Panc1 (cell line): Measurements from ENCODE around the gene FTL. TPM values are rescaled to one million over a fixed set of nuclear protein-coding genes. Genes with fewer than 3 reads are reported as not detected.
"Not testable (repeated sequence)": the region's sequence is repeated elsewhere in the genome, so short reads cannot be mapped to it uniquely, and the experiment has no call there.

Experiments
- ATAC-seq: fragments of 200-7000 bp; cut with Tn5 transposase; 2 replicates; pipeline ENCODE4 v1.9.1; 2020; ENCODE audit warnings: mild to moderate bottlenecking, moderate library complexity
- BruUV-seq: library from RNA; stranded (reverse); fragments of 400-500 nt; replicated peaks from 2 replicates; lab custom pipeline; 2021; lab: Mats Ljungman, UMichigan
- CTCF ChIA-PET: fragments of 300-600 bp; sonication (Branson Sonifier 250); formaldehyde crosslinking; loops from one replicate; lab custom pipeline; 2022; ENCODE audit warnings: antibody characterized with exemption; lab: Charles Lee
- POLR2A ChIA-PET: fragments of 300-600 bp; sonication (Branson Sonifier 250); formaldehyde crosslinking; loops from one replicate; lab custom pipeline; 2022; ENCODE audit warnings: antibody characterized with exemption; lab: Charles Lee
- DNase-seq: peaks from one replicate; pipeline ENCODE4 v3.0.0-alpha.2; 2010; ENCODE audit warnings: low read depth, low spot score
- H3K27ac ChIP-seq: 2 replicates; pipeline ENCODE4 v1.5.1; 2011; ENCODE audit warnings: mild to moderate bottlenecking, low read length, inconsistent platforms
- H3K27me3 ChIP-seq: fragments of 200-500 bp; sonication (Bioruptor generic); 2 replicates; pipeline ENCODE4 v1.6.0; 2014; ENCODE audit warnings: low read length, inconsistent platforms; ENCODE audit not compliant: control insufficient read depth, insufficient read depth
- H3K36me3 ChIP-seq: fragments of 200-500 bp; sonication (Bioruptor generic); 2 replicates; pipeline ENCODE4 v1.5.1; 2014; ENCODE audit warnings: inconsistent platforms, mild to moderate bottlenecking, low read length, moderate library complexity; ENCODE audit not compliant: control insufficient read depth, insufficient read depth
- H3K4me1 ChIP-seq: 2 replicates; pipeline ENCODE4 v1.5.1; 2011; ENCODE audit warnings: inconsistent platforms, mild to moderate bottlenecking, low read length, moderate library complexity; ENCODE audit not compliant: control insufficient read depth, insufficient read depth
- H3K4me3 ChIP-seq, 2 experiments: 2 replicates each; pipeline ENCODE4 v1.5.1; 2011 to 2012; ENCODE audit warnings: low read depth in 2 of 2, low read length in 2 of 2, mild to moderate bottlenecking in 2 of 2, inconsistent platforms in 1 of 2, moderate library complexity in 1 of 2
- H3K9me3 ChIP-seq: fragments of 200-500 bp; sonication (Bioruptor generic); 2 replicates; pipeline ENCODE4 v1.5.1; 2014; ENCODE audit warnings: low read depth, mild to moderate bottlenecking, inconsistent platforms, low read length, moderate library complexity; ENCODE audit not compliant: control insufficient read depth, insufficient read depth
- POLR2AphosphoS5 ChIP-seq: IDR thresholded peaks from 2 replicates; pipeline ENCODE4 v1.6.1; 2012; ENCODE audit warnings: mild to moderate bottlenecking, low read depth, low read length, moderate library complexity
- SIN3A ChIP-seq: IDR thresholded peaks from 2 replicates; pipeline ENCODE4 v1.6.1; 2012; ENCODE audit warnings: low read depth, mild to moderate bottlenecking, low read length, moderate library complexity, borderline replicate concordance; ENCODE audit not compliant: insufficient read depth
- TCF7L2 ChIP-seq: IDR thresholded peaks from 2 replicates; pipeline ENCODE4 v1.6.1; 2011; ENCODE audit warnings: mild to moderate bottlenecking, low read depth, low read length, inconsistent platforms
- in situ Hi-C: cut with HindIII; loops from 2 replicates; pipeline ENCODE4 v1.10.0; 2016; ENCODE audit warnings: low sequenced_read_pairs, low pct_unique_long_range_greater_than_20kb
- intact Hi-C: fragments of 100-400 bp; cut with micrococcal nuclease; formaldehyde crosslinking; loops from one replicate; pipeline ENCODE4 v1.10.0; 2022; ENCODE audit not compliant: unreplicated experiment
- total RNA-seq: library from RNA; stranded (reverse); gene quantifications from one replicate; pipeline ENCODE4 v1.2.1, GENCODE V29; 2021; ENCODE audit not compliant: unreplicated experiment
- TF ChIP-seq, protein P1 (sequence below), 2 experiments: IDR thresholded peaks; 2 replicates each; pipeline ENCODE4 v1.6.1; 2011 to 2012; ENCODE audit warnings: low read depth in 2 of 2, control low read depth in 1 of 2, low read length in 1 of 2, mild to moderate bottlenecking in 1 of 2, moderate library complexity in 1 of 2; ENCODE audit not compliant: insufficient read depth in 1 of 2
- TF ChIP-seq, protein P2 (sequence below): fragments of 450-650 bp; IDR thresholded peaks from 2 replicates; pipeline ENCODE4 v1.5.1; 2017; ENCODE audit warnings: mild to moderate bottlenecking

FTL gene
- total RNA-seq, 1 experiment from 2014 or later = 1,332 TPM

DNA sequence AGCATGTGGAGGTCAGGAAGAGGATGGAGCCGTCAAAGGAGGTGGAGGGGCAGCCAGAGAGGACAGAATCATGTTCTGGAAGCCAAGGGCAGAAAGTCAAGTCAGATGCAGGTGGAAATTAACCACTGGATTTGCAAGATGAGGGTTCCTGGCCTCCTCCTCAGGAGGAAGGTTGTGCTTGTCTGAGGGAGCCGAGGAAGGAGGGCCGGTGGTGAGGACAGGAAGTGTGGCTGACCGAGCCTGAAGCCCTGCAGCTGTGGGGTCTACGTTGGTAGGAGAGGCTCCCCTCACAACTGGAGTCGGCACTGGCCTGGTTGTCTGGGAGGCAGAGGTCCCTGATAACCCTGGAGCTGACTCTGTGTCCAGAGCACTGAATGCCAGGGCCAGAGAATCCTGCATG, 47.0 kb upstream of the FTL start:
- in situ Hi-C loops (no loop called here), intact Hi-C loops (no loop called here)
- ATAC-seq = no peak
- H3K27ac ChIP-seq = no peak overlapping the region
- H3K9me3 ChIP-seq = no peaks in the 10 kb centered on the region
- H3K4me3 ChIP-seq = no peak overlapping the region
- ChIA-PET POLR2A (interaction anchor here (0.6 kb wide), 1 partner anchor 18 kb away, joined by 8 read pairs; the partner anchor contains the start of gene NUCB1), CTCF (no interaction called here)
- H3K36me3 ChIP-seq = peaks cover 4% of the 10 kb centered on the region; the same call in 1 of the 2 replicates
- no peak for DNase-seq
- no peaks in the 10 kb centered on the region for H3K27me3 ChIP-seq
- H3K4me1 ChIP-seq = no peaks in the 10 kb centered on the region
- TF ChIP-seq, protein P1, sequence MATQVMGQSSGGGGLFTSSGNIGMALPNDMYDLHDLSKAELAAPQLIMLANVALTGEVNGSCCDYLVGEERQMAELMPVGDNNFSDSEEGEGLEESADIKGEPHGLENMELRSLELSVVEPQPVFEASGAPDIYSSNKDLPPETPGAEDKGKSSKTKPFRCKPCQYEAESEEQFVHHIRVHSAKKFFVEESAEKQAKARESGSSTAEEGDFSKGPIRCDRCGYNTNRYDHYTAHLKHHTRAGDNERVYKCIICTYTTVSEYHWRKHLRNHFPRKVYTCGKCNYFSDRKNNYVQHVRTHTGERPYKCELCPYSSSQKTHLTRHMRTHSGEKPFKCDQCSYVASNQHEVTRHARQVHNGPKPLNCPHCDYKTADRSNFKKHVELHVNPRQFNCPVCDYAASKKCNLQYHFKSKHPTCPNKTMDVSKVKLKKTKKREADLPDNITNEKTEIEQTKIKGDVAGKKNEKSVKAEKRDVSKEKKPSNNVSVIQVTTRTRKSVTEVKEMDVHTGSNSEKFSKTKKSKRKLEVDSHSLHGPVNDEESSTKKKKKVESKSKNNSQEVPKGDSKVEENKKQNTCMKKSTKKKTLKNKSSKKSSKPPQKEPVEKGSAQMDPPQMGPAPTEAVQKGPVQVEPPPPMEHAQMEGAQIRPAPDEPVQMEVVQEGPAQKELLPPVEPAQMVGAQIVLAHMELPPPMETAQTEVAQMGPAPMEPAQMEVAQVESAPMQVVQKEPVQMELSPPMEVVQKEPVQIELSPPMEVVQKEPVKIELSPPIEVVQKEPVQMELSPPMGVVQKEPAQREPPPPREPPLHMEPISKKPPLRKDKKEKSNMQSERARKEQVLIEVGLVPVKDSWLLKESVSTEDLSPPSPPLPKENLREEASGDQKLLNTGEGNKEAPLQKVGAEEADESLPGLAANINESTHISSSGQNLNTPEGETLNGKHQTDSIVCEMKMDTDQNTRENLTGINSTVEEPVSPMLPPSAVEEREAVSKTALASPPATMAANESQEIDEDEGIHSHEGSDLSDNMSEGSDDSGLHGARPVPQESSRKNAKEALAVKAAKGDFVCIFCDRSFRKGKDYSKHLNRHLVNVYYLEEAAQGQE (IDR thresholded peaks at IDR 0.05; ENCODE audit: insufficient read depth in 1 of 2, low read depth in 2 of 2, low read length in 1 of 2) = no peak
- TF ChIP-seq SIN3A (no peak), TCF7L2 (no peak), POLR2AphosphoS5 (no peak)
- TF ChIP-seq, protein P2, sequence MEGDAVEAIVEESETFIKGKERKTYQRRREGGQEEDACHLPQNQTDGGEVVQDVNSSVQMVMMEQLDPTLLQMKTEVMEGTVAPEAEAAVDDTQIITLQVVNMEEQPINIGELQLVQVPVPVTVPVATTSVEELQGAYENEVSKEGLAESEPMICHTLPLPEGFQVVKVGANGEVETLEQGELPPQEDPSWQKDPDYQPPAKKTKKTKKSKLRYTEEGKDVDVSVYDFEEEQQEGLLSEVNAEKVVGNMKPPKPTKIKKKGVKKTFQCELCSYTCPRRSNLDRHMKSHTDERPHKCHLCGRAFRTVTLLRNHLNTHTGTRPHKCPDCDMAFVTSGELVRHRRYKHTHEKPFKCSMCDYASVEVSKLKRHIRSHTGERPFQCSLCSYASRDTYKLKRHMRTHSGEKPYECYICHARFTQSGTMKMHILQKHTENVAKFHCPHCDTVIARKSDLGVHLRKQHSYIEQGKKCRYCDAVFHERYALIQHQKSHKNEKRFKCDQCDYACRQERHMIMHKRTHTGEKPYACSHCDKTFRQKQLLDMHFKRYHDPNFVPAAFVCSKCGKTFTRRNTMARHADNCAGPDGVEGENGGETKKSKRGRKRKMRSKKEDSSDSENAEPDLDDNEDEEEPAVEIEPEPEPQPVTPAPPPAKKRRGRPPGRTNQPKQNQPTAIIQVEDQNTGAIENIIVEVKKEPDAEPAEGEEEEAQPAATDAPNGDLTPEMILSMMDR = no peak
- BruUV-seq = no TSS peak

DNA sequence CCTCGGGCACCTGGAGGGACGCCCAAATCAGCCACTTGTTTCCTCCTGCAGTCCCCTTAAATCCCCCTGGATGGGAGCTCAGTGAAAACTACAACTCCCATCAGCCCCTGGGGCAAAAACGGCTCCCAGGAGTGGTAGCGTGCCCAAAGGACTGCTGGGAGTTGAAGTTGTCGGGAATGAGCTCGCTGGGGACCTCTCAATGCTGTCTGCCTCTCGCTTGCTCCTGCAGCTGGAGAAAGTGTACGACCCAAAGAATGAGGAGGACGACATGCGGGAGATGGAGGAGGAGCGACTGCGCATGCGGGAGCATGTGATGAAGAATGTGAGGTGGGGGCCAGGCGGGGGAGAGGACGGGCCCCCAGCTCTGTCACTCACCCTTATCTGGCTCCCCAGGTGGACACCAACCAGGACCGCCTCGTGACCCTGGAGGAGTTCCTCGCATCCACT, 46.3 kb upstream of the FTL start:
- TF ChIP-seq POLR2AphosphoS5 (no peak), SIN3A (no peak)
- POLR2A ChIA-PET = no interaction called here
- BruUV-seq = no TSS peak
- H3K4me1 ChIP-seq = no peaks in the 10 kb centered on the region
- H3K27ac ChIP-seq = no peak overlapping the region
- H3K27me3 ChIP-seq = no peaks in the 10 kb centered on the region
- intact Hi-C loops = no loop called here
- H3K9me3 ChIP-seq = no peaks in the 10 kb centered on the region
- ATAC-seq (peak; percentile 83), DNase-seq (no peak)
- CTCF ChIA-PET = no interaction called here
- no peaks in the 10 kb centered on the region for H3K36me3 ChIP-seq
- in situ Hi-C loops = no loop called here
- H3K4me3 ChIP-seq = no peak overlapping the region

DNA sequence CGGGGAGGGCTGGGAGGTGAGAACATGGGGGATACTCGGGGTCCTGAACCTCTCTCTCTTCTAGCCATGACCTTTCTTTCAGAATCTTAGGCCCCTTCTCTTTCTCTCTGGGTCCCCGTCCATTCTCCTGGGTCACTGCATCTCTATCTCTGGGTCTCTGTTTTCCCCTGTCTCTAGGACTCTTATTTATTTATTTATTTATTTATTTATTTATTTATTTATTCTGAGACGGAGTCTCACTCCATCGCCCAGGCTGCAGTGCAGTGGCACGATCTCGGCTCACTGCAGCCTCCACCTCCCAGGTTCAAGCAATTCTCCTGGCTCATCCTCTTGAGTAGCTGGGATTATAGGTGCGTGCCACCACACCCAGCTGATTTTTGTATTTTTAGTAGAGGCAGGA, 45.8 kb upstream of the FTL start:
- H3K4me3 ChIP-seq, in situ Hi-C loops, intact Hi-C loops, CTCF ChIA-PET, POLR2A ChIA-PET, H3K27me3 ChIP-seq, H3K9me3 ChIP-seq, BruUV-seq, H3K4me1 ChIP-seq, ATAC-seq, H3K36me3 ChIP-seq, DNase-seq, H3K27ac ChIP-seq: not testable (repeated sequence)
